ENCODE data around the gene PPT1. TPM values are rescaled to one million over a fixed set of nuclear protein-coding genes. Genes with fewer than 3 reads are reported as not detected.
A peak's percentile ranks its signal among the peaks of the same experiment; 100 is the strongest.

PPT1 gene
- 75.9 TPM for total RNA-seq

GRCh38 chr1:40096977-40097782 lies at the start of gene PPT1:
PPT1 (minus strand) TSS chr1:40097252; CDS start chr1:40097238, 14 bp downstream.
- DNase-seq (ENCODE audit: low spot score) = peak; percentile 80

- peak; percentile 68 for DNase-seq (ENCODE audit: low spot score)
These were observed 47.0 kb upstream of the PPT1 start for GRCh38 chr1:40143891-40144575.

GRCh38 chr1:40141878-40142535 lies 45.0 kb upstream of the PPT1 start:
- no peak for DNase-seq (ENCODE audit: low spot score)

- DNase-seq (ENCODE audit: low spot score) = no peak
These were observed 43.3 kb upstream of the PPT1 start for GRCh38 chr1:40140211-40140973.

- DNase-seq (ENCODE audit: low spot score) = no peak
These were observed 36.8 kb upstream of the PPT1 start for GRCh38 chr1:40133839-40134238.

GRCh38 chr1:40133312-40133665 lies 36.2 kb upstream of the PPT1 start:
- no peak for DNase-seq (ENCODE audit: low spot score)

GRCh38 chr1:40132383-40133311 lies 35.6 kb upstream of the PPT1 start:
- no peak for DNase-seq (ENCODE audit: low spot score)

- DNase-seq (ENCODE audit: low spot score) = no peak
These were observed 33.8 kb upstream of the PPT1 start for GRCh38 chr1:40130892-40131291.

GRCh38 chr1:40122855-40123254 lies 25.8 kb upstream of the PPT1 start:
- no peak for DNase-seq (ENCODE audit: low spot score)

GRCh38 chr1:40120128-40120527 lies 23.1 kb upstream of the PPT1 start:
- no peak for DNase-seq (ENCODE audit: low spot score)

GRCh38 chr1:40114400-40114799 lies 17.3 kb upstream of the PPT1 start:
- no peak for DNase-seq (ENCODE audit: low spot score)

GRCh38 chr1:40110389-40110788 lies 13.3 kb upstream of the PPT1 start:
- no peak for DNase-seq (ENCODE audit: low spot score)

- peak; percentile 67 for DNase-seq (ENCODE audit: low spot score)
These were observed 10.4 kb upstream of the PPT1 start for GRCh38 chr1:40107290-40107959.

- no peak for DNase-seq (ENCODE audit: low spot score)
These were observed 8.0 kb upstream of the PPT1 start for GRCh38 chr1:40105028-40105427.

- DNase-seq (ENCODE audit: low spot score) = no peak
These were observed 5.8 kb upstream of the PPT1 start for GRCh38 chr1:40102896-40103295.

- DNase-seq (ENCODE audit: low spot score) = no peak
These were observed 5.0 kb upstream of the PPT1 start for GRCh38 chr1:40102038-40102437.

- no peak for DNase-seq (ENCODE audit: low spot score)
These were observed 441 bp downstream of the PPT1 start for GRCh38 chr1:40096646-40096976.

- DNase-seq (ENCODE audit: low spot score) = no peak
These were observed 1.2 kb downstream of the PPT1 start for GRCh38 chr1:40095806-40096205.

- no peak for DNase-seq (ENCODE audit: low spot score)
These were observed 2.5 kb downstream of the PPT1 start for GRCh38 chr1:40094466-40095110.
